UCSD-AML1 (cell line): ENCODE results near the gene GEMIN5.

ENCODE experiments used
- DNase-seq: peaks from one replicate; lab custom pipeline; 2025; ENCODE audit not compliant: unreplicated experiment; lab: John Stamatoyannopoulos, UW

GEMIN5 gene

GRCh38 chr5:154857530-154858296, 80.3 kb downstream of the GEMIN5 start:
- DNase-seq, result peak; percentile 96

- no peak for DNase-seq
Observed at GRCh38 chr5:154851351-154851750, 86.7 kb downstream of the GEMIN5 start.

- DNase-seq, result no peak
Observed at GRCh38 chr5:154850255-154851062, 87.6 kb downstream of the GEMIN5 start, which contains the start of gene FAXDC2. FAXDC2 (minus strand) TSS chr5:154850603; CDS start chr5:154838178, 12,425 bp downstream.

GRCh38 chr5:154849791-154850201, 88.2 kb downstream of the GEMIN5 start:
- DNase-seq, result no peak

- no peak for DNase-seq
Observed at GRCh38 chr5:154849264-154849785, 88.7 kb downstream of the GEMIN5 start.

GRCh38 chr5:154844809-154845208, 93.2 kb downstream of the GEMIN5 start:
- no peak for DNase-seq

- DNase-seq, result no peak
Observed at GRCh38 chr5:154842689-154843530, 95.1 kb downstream of the GEMIN5 start.

GRCh38 chr5:154841273-154841661, 96.7 kb downstream of the GEMIN5 start:
- DNase-seq, result no peak

GRCh38 chr5:154840435-154841272, 97.4 kb downstream of the GEMIN5 start:
- DNase-seq, result peak; percentile 20
